Measurements from ENCODE around the gene THSD4. TPM values are rescaled to one million over a fixed set of nuclear protein-coding genes. Genes with fewer than 3 reads are reported as not detected.

THSD4 gene
- total and polyA plus RNA-seq, 9 of the 15 experiments (the other 6 are each of a cell fraction or from before 2014, with no cell fraction given), result 0.04 TPM; not detected in 5

GRCh38 chr15:71111950-71112349 is 3.3 kb upstream of the THSD4 start (continued):
- TF ChIP-seq THRB (CRISPR knock-in tag; conservative IDR thresholded peaks at IDR 0.05) (no peak), HIVEP1 (CRISPR knock-in tag; IDR thresholded peaks at IDR 0.05) (no peak), HBP1 (CRISPR knock-in tag; IDR thresholded peaks at IDR 0.05) (no peak), ETS2 (tag; IDR thresholded peaks at IDR 0.05; ENCODE audit: borderline replicate concordance, poor library complexity, severe bottlenecking) (no peak), PHTF2 (CRISPR knock-in tag; IDR thresholded peaks at IDR 0.05) (no peak), TCFL5 (CRISPR knock-in tag; conservative IDR thresholded peaks at IDR 0.05) (no peak), ZNF280A (IDR thresholded peaks at IDR 0.05; ENCODE audit: low read depth, partially characterized antibody) (no peak), HINFP (tag; conservative IDR thresholded peaks at IDR 0.05; ENCODE audit: low read depth) (no peak), ZNF431 (CRISPR knock-in tag; IDR thresholded peaks at IDR 0.05) (no peak), MEF2D (tag; conservative IDR thresholded peaks at IDR 0.05; ENCODE audit: low read depth) (no peak)
